22Rv1 (cell line): ENCODE data around the gene ABCD2.

ENCODE experiments used
- ZFX ChIP-seq: fragments of 450-650 bp; IDR thresholded peaks from 2 replicates; pipeline ENCODE4 v1.6.1; 2017; ENCODE audit warnings: antibody characterized with exemption, borderline replicate concordance
- TF ChIP-seq, protein P1 (sequence below): fragments of 450-650 bp; IDR thresholded peaks from 2 replicates; pipeline ENCODE4 v1.5.1; 2017; ENCODE audit warnings: mild to moderate bottlenecking

DNA sequence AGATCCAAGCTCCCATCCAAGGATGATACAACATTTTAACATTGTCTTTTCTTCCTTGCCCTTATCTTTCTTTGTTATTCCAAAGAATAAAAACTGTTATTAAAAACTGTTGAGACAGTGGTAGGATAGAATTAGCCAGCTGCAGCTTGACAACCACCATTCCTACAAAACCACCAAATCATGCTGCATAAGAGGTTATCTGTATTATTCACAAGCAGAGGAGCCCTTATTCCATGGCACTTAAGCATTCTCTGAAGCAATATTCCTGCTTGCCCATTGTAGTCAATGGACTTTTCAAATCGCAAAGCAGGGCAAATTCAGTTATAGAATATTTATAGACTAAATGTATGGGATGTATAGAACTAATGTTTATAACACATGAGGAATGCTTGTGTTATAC is 3.4 kb downstream of the ABCD2 start:
- TF ChIP-seq, protein P1, sequence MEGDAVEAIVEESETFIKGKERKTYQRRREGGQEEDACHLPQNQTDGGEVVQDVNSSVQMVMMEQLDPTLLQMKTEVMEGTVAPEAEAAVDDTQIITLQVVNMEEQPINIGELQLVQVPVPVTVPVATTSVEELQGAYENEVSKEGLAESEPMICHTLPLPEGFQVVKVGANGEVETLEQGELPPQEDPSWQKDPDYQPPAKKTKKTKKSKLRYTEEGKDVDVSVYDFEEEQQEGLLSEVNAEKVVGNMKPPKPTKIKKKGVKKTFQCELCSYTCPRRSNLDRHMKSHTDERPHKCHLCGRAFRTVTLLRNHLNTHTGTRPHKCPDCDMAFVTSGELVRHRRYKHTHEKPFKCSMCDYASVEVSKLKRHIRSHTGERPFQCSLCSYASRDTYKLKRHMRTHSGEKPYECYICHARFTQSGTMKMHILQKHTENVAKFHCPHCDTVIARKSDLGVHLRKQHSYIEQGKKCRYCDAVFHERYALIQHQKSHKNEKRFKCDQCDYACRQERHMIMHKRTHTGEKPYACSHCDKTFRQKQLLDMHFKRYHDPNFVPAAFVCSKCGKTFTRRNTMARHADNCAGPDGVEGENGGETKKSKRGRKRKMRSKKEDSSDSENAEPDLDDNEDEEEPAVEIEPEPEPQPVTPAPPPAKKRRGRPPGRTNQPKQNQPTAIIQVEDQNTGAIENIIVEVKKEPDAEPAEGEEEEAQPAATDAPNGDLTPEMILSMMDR, result no peak
- TF ChIP-seq ZFX, result no peak
